A549 treated with CORT108297 at 1 μM for 4 hours (cell line): ENCODE results near the gene CAPS2. TPM values are rescaled to one million over a fixed set of nuclear protein-coding genes. Genes with fewer than 3 reads are reported as not detected.

Experiments used
- total RNA-seq: library from RNA; stranded (reverse); fragments of 200-300 nt; extraction: Qiagen RNA extraction; gene quantifications from 5 replicates; pipeline ENCODE4 v1.2.3, GENCODE V29; 2022

Gene CAPS2
- total RNA-seq = 1.2 to 2.2 TPM (median 1.4 TPM) in 5 replicates

DNA sequence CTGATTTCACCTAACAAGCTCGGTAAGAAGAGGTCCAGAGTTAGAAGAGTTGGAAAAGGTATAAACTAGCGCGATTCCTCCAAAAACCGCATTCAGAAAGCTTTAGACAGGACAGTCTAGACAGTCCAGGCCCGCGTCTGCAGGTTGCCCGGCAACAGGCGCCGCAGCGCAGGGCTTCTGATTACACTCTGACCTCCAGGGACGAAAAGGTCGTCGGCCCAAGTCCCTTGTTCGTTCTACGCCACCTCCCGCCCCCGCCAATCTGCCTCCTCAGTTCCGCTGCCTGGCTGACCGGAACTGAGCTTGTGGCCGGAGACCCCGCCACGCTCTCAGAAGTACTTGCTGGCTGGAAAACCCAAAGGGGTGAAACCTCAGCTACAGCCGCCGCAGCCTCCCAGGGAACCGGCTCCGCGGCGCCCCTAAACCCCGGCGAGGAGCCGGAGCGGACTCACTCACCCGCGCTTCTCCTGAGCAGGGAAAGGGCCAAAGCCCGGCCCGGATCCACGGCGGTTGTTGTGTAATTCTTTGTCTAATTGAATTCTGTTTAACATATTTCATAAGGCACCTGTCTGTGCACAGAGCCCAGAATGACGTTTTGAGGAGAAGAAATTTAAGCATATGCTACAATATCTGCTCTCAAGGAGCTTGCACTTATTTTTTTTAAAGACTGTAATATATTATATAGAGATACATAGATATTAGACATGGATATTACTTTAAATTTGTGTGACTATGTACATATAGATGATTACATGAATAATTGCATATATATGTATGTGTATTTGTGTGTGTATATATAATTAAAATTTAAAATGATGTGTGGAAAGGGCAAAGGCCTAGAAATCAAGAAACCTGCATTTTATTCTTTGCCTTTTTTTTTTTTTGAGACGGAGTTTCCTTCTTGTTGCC, at the start of gene CAPS2:
Gene CAPS2, minus strand, starts transcription at position 407 of the 909 bp plus-strand sequence. CDS start 3,826 bp downstream, outside the sequence.

GRCh38 chr12:75334384-75335030, 4.4 kb upstream of the CAPS2 start, which contains the start of gene GLIPR1L1:
Gene GLIPR1L1, plus strand, starts transcription at chr12:75334670. Its CDS starts 59 bp downstream, at chr12:75334729.

Other genes with a start within 250 kb of the CAPS2 start
- gene KCNC2, start 120.5 kb downstream of the CAPS2 start, total RNA-seq = not detected in 5 replicates
- gene GLIPR1L1, start 4.3 kb upstream of the CAPS2 start, total RNA-seq = not detected in 5 replicates
- gene GLIPR1L2, start 60.8 kb upstream of the CAPS2 start, total RNA-seq = 0.10 to 0.28 TPM (median 0.16 TPM) in 4 of 5 replicates, not detected in the other
- gene GLIPR1, start 150.4 kb upstream of the CAPS2 start, total RNA-seq = 22.6 to 34.4 TPM (median 29.3 TPM) in 5 replicates
- 55.0 to 91.3 TPM (median 60.9 TPM) in 5 replicates for gene KRR1, start 181.3 kb upstream of the CAPS2 start, total RNA-seq